HPDE6-E6E7 (cell line): ENCODE measurements around the gene PPP2R5C.

Source experiments
- DNase-seq: peaks from one replicate; pipeline ENCODE4 v3.0.0; 2011; ENCODE audit warnings: missing footprints; ENCODE audit errors: extremely low spot score

PPP2R5C gene

DNA sequence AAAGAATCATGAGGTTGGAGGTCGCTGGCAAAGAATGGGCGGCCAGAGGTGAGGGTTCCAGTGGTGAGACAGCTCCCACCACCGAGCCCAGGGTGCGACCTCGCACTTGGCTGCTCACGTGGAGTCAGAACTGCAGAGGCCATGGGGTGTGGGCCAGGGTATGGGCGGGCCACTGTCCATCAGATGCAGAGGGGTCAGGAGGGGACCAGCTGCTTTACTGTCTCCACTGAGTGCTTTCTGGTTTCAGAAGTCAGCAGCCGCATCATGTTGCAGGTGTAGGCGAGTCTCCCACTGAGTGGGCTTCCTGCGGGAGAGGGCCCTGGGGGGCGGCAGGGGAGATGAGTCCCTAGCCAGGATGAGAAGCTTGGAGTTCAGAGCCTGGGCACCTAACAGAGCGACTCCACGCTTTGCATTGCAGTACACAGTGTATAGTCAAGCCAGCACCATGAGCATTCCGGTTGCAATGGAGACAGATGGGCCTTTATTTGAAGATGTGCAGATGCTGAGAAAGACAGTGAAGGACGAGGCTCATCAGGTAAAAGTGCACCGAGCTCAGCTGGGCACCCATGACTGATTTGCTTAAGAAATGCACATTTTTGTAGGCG lies 156.0 kb downstream of the PPP2R5C start:
- DNase-seq = no peak

DNA sequence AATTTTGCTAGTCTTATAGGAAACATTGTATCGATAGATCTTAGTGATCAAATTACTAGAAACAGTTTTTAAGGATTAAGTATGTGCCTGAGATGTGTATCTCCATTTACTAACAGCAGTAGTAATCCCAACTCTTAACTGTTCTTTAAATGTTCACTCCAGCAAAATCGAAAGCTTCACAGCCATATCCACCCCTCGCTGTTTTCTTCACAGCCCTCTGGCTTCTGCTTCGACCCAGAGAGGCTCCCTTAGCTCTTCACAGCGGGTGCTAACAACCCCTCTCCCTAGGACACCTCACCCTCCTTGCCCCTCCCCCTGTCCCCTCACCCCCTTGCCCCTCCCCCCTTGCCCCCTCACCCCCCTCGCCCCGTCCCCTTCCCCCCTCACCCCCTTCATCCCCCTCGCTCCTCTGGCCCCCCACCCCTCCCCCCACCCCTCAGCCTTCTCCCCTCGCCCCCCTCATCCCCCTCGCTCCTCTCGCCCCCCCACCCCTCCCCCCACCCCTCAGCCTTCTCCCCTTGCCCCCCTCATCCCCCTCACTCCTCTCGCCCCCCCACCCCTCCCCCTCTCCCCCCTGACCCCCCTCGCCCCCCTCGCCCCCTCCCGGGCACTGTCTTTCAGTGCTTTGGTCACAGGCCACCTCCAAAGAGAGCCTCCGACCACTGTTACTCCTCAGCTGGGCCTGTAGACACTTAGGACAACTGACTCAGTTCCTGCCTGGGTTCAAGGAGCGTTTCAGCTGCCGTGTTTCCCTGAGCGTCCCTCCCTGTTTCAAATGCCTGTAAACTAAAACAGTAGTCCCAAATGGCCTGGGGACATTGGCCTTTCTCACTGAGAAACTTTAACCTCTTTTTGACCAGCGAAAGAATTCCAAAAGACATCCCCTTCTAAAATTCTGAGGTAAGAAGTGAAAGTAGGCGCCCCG lies 156.8 kb downstream of the PPP2R5C start:
- no peak for DNase-seq

DNA sequence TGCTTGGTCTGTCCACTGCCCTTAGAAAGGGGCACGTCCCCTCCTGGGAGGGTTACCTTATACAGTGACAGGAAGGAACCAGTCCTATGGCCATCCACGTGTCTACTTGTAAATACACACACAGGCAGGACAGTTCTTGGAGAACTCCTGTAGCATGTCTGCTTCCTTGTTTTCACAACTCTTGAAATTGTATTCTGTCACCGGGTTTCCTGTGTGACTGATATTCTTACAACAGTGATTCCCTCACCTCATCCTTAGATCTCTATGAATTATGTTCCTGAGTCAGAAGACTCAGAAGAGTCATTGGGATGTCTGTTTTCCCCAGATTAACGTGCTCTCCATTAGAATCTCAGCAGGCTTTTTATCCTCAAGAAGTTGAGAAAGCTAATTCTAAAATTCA lies 158.8 kb downstream of the PPP2R5C start:
- DNase-seq = no peak

DNA sequence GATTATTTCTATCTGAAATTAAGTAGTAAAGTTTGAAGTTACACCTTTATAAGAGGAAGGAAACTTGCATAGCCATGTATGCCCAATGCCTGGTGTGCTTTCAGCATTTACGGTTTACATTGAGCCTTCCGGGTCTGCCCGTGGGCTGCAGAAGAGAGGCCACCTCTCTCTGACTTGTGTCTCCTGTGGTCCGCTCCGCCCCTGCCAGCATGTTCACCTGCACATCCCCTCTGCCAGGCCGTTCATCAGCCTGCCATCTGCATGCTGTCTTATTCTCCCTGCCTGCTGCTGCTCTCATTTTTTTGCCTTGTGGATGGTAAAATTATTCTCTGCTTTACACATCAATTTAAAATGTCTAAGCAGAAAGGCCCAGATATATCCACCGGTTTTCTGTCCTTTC lies 161.4 kb downstream of the PPP2R5C start:
- DNase-seq = no peak

DNA sequence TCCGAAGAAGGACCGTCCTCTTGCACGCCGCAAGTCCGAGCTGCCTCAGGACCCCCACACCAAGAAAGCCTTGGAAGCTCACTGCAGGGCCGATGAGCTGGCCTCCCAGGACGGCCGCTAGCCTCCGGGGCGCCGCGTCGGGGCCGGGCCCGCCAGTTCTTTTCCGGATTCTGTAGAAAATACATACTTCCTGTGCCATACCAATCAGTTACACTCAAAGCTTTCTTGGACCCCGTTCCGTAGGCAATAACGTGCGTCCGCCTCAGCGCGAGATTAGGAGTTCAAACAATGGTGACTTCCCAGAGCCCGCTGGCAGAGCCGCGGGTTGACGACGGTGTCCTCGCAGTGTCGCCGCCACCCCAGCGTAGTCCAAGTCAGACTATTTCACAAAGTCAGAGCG lies 163.6 kb downstream of the PPP2R5C start:
- DNase-seq = no peak

DNA sequence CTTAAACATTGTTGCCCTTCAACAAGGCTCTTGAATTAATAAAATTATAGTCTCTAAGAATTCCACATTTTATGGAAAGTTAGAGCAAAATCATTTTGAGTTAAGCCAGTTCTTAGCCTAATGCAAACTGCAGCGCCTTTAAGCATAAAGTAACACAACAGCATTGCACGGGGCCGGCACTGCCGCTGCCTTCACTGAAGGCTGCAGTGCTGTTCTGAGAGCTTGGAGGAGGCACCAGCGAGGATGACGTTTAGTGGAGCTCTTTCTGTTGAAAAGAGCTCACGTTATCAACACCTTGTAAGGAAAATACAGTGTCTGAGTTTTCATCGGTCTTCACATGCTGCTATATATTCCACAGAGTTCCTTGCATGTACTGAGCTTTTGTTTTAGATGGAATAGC lies 164.6 kb downstream of the PPP2R5C start:
- DNase-seq = no peak

DNA sequence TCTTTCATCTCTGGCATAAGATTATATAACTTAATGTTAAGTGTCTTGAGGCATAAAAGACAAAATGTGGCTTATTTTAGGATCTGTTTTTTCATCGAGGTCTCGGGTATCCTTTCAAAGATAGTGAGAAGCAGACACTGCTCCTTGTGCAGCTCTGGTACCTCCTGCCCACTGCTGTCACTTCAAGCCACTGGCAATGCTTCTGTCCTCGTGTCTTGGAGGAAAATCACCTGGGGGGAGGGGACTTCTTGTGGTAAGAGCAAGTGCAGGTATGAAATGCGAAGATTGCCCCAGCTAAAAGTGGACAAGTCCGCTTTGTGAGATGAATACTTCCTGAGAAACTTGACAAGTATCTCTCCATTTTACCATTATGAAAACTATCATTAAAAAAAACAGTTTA lies 165.1 kb downstream of the PPP2R5C start:
- no peak for DNase-seq

DNA sequence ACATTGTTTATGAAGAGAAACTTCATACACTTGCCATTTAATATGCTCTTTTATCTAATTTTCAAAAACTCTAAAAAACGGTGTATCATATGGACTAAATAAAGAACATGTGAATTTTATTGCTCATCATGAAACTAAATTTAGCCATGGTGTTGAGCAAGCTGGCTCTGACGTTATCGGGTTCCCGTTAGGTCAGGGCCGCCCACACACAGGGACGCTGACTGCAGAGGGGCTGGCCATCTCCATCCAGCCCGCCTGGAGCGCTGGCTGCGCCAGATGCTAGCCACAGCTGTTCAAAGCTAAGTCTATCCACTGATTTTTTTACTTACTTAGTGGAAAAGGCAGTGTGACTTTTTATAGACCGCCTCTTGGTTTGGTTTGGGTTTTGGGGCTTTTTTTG lies 166.3 kb downstream of the PPP2R5C start:
- DNase-seq = no peak

DNA sequence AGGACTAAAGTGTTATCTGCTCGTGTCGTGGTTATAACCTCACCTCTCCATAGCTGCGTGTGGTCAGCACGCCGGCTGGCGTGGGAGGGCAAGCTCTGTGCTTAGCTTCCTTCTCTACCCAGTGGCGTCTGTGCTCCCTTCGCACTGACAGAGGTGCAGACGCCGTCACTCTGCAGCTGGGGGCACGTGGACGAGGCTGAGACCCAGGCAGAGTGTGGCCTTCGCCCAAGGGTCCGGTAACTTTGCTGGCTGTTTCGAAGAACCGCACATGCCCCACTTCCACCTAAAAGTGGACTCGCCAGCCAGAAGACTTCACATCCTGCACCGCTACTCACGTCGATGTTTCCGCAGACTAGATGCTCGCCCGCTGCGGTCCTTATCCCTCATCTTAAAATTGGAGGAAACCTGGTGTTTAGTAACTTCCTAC lies 166.9 kb downstream of the PPP2R5C start:
- no peak for DNase-seq

DNA sequence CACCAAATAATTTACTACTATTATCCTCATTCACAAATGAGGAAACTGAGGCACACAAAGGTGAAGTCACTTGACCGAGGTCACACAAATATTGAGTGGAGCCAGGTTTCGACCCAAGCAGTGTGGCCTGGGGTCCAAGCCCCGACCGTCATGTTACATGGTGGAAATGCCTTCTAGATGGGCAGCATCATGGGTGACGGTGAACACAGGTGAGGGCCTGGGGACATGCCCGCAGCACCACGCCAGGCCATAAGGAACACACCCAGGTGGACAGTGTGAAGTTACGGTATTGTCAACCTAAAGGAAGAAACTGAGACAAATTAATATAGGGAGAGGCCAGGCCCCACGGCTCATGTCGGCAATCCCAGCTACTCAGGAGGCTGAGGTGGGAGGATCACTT lies 167.6 kb downstream of the PPP2R5C start:
- DNase-seq = no peak

DNA sequence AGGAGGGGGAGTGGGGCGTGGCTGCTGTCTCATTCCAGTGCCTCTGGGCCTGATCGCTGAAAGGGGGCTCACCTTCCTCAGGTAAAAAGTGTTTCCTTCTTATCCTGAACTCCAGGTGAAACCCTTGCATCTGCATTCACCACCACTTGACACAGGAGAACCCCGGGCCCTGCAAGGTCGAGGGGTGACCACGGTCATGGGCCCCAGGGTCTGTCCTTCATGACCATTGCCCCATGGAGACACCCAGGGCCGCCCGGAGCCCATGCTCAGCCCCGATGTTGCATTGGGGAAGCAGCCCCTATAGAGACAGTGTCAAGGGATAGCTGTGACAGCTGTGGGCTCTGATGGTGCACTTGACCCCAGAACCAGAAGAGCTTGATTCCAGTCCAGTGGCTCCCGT lies 168.4 kb downstream of the PPP2R5C start:
- no peak for DNase-seq

DNA sequence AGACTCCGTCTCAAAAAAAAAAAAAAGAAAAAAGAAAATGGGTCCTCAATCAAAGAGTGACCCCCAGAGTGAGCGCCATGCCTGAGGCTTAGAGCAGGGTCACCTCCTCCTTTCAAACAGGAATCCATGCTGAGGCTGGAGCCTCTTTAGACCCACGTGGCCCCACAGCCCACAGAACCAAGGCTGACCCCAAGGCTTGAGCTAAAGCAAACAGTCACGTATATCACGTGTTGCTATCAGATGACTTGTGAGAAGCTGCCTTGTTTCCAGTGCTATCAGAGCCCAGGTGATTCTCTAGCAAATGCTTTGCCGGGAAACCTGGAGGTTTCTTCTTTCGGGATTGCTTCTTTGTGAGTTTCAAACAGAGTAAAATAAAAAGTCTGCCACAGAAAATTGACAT lies 171.2 kb downstream of the PPP2R5C start:
- no peak for DNase-seq

DNA sequence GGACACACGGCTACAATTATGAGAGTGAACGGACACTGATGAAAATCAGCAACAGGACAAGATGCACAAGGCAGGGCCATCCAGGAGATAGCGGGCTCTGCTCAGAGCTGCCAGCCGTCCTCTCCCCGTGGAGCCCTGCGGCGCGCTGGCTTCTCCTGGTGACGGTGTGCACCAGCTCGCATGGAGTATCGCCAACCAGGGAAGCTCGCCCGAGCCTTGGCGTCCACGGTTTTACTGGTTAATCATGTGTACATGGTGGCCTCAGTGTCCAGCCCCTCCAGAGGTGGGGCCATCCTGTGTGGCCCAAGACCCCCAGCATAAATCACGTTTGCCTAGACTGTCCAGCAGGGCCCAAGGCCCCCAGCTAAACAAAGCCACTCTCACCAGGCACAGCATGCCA lies 171.7 kb downstream of the PPP2R5C start:
- no peak for DNase-seq

DNA sequence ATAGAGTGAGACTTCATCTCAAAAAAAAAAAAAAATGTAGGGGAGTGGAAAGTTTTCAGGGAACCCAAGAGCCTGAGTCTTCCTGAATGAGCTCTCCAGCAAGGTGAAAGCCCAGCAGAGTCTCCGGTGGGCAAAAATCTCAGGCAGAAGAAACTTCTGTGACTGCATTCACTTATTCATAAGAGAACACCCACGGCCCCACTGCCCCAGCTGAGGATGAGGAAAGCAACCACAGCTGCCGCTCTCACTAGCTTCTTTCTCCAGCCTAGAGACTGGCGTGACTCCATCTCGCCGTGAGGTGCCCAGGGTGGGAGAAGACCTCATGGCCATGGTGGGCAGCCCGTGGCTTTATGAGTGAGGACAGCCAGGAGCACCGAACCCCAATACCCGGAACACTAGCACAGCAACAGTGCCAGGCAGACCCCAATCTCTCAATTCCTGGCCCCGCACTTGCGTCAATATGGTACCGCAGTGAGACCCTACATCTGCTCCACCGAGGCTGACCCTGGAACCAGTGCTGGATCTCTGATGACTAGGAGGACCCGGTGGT lies 173.2 kb downstream of the PPP2R5C start:
- DNase-seq = no peak

DNA sequence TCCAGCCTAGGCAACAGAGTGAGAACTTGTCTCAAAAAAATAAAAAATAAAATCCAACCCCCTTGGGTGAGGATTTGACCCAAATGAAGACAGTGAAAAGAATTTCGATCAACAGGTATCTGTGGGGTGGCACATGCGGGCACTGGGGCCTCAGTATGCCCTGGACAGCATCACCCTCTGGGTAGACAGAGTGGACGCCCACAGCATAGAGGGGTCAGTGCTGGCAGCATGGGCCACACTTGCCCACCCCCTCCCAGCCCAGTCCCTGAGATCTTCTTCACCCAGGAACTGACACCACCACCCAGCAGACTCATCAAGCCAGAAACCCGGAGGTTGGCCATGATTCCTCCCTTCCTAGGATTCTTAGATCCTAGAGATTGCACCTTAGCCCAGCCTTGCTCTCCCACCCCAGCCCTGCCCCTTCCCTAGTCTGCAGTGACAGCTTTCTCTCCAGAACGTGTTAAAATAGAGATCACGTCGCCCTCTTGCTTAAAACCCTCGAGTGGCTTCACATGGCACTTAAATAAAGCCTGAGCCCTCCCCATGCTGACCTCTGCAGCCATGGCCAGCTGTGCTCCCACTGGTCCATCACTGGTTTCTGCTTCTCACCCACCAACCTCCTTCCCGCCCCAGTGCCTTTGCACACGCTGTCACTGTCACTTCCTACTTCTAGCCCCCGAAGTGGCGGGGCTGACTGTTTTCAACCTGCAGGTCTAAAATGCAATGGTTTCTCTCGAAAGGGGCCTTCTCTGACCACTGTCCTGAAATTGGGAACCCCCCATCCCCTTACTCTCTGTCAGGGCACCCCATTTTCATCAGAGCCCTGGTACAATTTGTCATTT lies 176.6 kb downstream of the PPP2R5C start:
- no peak for DNase-seq

DNA sequence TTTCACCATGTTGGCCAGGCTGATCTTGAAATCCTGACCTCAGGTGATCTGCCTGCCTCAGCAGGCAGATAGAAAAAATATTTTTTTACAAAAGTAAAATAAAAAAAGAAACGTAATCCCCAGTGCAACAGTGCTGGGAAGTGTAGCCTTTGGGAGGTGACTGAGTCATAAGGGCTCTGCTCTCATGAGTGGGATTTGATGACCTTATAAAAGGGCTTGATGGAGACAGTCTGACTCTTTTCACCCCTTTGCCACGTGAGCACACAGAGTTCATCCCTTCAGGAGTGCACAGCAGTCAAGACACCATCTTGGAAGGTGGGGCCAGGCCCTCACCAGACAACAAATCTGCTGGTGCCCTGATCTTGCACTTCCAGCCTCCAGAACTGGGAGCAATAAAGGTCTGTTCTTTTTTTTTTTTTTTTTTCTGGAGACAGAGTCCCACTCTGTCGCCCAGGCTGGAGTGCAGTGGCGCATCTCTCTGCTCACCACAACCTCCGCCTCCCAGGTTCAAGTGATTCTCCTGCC lies 178.2 kb downstream of the PPP2R5C start:
- no peak for DNase-seq

DNA sequence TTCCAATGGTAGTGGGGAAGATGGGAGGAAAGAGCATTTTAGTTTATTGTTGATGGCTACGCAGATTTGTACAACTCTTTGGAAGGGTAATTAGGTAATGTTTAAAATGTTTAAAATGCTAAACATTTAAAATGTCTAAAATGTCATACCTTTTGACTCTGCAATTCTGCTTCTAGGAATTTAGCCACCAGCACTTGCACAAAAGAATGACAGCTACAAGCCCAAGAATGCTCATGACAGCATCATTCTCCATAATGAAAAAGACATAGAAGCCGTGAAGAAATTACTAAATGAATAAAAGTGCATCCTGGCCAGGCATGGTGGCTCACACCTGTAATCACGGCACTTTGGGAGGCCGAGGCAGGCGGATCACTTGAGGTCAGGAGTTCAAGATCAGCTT lies 182.9 kb downstream of the PPP2R5C start:
- no peak for DNase-seq

DNA sequence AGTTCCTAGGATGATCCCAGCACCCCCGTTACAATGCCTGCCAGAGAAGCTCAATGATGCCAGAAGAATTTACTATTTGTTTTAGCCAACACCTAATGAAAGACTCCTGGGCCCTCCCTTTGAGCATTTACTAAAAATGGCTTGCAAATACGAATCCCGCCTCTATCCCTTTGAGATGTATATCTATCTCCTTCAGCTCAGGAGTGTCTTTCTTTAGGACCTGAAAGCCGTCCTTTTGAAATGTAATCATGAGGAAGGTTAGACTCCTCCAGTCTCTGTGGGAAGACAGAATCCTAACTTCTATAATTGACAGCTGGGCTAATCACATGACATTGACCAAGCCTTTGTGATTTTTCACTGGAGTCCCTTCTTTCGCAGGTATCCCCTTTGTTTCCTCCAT lies 183.7 kb downstream of the PPP2R5C start:
- no peak for DNase-seq

DNA sequence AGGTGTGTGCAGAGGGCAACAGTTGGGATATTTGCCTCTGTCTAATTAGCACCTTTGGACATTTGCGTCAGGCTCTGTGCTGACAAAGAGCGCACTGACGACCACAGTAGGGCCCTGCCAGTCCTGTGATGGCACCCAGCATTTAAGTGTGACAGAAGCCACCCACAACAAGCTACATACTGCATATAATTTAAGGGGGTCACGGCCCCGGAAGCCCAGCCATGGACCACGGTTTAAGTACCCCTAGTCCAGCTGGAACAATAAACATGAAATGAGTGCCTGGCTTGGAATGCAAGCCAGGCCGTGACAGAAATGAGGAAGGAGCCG lies 186.0 kb downstream of the PPP2R5C start:
- DNase-seq = no peak

DNA sequence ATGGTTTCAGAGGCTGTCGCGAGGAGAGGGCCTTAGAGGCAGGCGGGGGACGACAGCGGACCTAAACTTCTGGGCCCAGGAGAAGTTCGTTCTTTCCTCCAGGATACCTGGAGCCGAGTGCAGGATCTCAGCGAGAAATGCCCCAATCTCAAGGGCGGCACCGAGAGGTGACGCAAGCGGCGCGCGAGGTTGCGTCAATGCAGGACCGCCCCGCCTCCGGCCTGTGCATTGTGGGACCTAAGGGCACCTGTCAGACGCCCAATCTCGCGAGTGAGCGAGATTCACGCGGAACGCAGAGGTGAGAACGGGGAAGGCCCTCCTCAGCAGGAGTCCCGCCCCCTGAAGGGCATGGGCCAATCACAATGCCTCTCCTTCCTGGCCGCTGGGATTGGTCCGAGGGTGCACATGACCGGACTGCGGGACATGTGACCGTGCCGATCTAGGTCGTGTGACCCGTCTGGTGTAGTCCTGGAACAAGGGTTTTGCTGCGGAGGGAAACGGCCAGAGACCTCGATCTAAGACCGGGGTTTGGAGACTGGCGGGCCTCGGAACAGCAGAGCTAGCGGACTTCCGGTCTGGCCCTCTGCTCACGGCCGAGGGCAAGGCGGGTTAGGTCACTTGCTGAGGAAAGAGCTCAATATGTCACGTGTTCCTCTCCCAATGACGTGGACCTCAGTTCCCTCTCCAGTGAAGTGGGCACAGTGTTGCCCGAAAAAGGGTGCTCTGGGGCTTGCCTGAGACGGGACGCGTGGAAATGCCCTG lies 186.6 kb downstream of the PPP2R5C start:
- DNase-seq = peak; percentile 100

DNA sequence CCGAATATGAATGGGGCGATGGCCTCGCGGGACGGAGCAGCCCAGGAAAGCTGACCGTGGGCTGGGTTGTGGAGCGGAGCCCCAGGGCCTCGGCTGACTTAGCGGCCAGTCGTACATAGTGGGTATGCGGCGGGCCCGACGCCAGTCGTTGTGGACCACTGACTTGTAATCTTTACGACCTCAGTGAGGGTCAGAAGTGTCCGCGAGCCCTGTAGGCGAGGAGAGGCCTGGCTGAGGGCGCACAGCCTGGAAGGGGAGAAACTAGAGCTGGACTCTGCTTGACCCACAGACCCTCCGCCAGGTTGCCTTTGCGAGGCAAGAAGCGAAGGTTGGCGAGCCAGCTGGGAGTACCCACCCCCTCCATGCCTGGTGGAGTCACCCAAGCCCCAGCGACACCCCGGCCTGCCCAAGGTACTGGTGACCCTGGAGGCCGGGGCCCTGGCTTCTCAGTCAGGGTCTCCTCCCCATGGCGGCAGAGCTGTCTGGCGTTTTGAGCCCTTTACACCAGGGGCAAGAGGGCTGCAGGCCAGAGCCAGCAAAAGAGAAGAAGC lies 187.2 kb downstream of the PPP2R5C start:
- DNase-seq = no peak
